ENCODE data around the gene RMRP.
"Not testable (repeated sequence)": the region's sequence is repeated elsewhere in the genome, so short reads cannot be mapped to it uniquely, and the experiment has no call there.

GRCh38 chr9:35637427-35637955 lies 20.3 kb downstream of the RMRP start:
- TF ChIP-seq EZH2 (IDR thresholded peaks at IDR 0.05; ENCODE audit: low read length); CTCF (optimal IDR thresholded peaks at IDR 0.05 in 1 of 3, IDR thresholded peaks at IDR 0.05 in 1 of 3, conservative IDR thresholded peaks at IDR 0.05 in 1 of 3; ENCODE audit: extremely low read depth in 1 of 3, insufficient read depth in 2 of 3, low read length in 3 of 3): not testable (repeated sequence)

Measured in keratinocyte (primary cell).